HG03575 (cell line): ENCODE measurements around the gene LMO3.
"Not testable (repeated sequence)": the region's sequence is repeated elsewhere in the genome, so short reads cannot be mapped to it uniquely, and the experiment has no call there.

Source experiments
- ATAC-seq: cut with Tn5 transposase; IDR thresholded peaks from one replicate; pipeline ENCODE4 v1.9.1; 2021; ENCODE audit not compliant: unreplicated experiment, insufficient number of reproducible peaks, low FRiP score; ENCODE audit errors: extremely low read depth

Gene LMO3

GRCh38 chr12:16562435-16562834 lies 43.5 kb downstream of the LMO3 start:
- no peak for ATAC-seq

DNA sequence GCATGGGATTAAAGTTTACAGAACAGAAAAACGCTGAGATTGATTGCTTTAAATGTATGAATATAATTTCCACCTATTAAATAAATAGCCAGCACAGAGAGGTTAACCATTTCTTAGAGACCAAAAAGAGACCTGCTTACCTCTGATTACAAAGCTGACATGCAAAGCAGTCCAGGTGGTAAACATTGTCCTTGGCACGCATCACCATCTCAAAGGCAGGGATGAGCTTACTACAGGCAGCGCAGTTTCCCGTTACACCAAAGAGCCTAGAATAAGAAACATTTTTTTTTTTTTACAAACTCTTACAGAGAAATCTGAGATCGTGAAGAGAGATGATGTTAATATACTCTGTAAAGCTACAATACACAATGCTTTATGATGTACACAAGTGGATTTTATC lies 45.7 kb downstream of the LMO3 start:
- no peak for ATAC-seq

GRCh38 chr12:16555630-16556029 lies 50.3 kb downstream of the LMO3 start:
- ATAC-seq, result no peak

DNA sequence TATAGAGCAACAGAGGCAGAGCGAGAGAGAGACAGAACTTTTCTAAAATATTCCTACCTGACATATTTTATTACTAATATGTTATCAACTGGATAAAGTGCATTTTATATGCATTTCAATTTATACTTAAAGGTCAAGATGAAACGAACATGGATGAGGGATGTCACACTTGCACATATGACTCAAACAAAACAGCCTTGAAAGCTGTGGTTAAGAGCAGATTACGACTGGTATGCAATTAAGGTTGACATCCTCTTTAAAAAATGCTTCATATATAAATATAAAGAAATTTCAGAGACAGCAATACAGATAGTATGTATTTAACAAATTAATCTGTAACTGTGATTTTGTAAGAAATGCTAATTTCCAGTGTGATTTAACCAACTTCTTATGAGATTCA lies 52.5 kb downstream of the LMO3 start:
- ATAC-seq, result no peak

GRCh38 chr12:16552301-16552700 lies 53.7 kb downstream of the LMO3 start:
- no peak for ATAC-seq

DNA sequence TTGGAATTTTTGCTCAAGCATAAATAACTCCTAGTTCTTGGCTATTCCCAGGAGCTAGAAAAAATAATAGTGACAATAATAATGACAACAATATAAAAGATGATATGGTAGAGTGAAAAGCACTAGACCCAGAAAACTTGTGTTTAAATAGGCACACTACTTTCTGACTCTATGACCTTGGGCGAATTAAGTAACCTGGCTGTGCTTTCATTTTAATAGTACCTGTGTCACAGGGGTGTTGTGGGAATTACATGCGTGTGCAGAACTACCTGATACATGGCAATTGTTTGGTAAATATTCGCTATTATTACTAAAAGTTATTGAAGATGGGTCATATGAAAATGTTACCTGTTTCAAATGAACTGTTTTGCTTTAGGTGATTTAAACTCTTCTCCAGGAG lies 60.1 kb downstream of the LMO3 start:
- ATAC-seq, result no peak

- no peak for ATAC-seq
These were observed 63.4 kb downstream of the LMO3 start for GRCh38 chr12:16542586-16542985.

GRCh38 chr12:16537652-16538051 lies 68.3 kb downstream of the LMO3 start:
- not testable (repeated sequence) for ATAC-seq

GRCh38 chr12:16531621-16532020 lies 74.3 kb downstream of the LMO3 start:
- ATAC-seq, result no peak

- ATAC-seq, result no peak
These were observed 75.6 kb downstream of the LMO3 start for GRCh38 chr12:16530268-16530850.

GRCh38 chr12:16526693-16527092 lies 79.3 kb downstream of the LMO3 start:
- ATAC-seq, result no peak

GRCh38 chr12:16524378-16524777 lies 81.6 kb downstream of the LMO3 start:
- ATAC-seq, result no peak

DNA sequence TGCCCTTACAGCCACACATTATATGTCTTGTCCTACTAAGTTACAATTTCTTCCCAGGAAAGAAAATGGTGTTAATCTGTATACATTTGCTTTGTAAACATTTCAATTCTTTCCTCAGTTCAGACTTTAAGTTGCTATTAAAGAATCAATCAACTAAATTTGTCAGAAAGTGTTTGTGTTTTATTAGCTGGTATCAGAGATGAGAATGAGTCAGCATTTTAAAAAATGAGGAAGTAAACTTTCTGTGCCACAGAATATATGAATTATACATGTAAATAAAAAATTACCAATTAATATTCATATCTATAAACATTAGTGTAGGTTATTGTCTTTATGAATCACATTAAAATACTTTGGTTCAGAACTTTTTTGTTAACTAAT lies 82.0 kb downstream of the LMO3 start:
- no peak for ATAC-seq

GRCh38 chr12:16523284-16523950 lies 82.5 kb downstream of the LMO3 start:
- no peak for ATAC-seq

- ATAC-seq, result no peak
These were observed 85.6 kb downstream of the LMO3 start for GRCh38 chr12:16520328-16520727.

- no peak for ATAC-seq
These were observed 90.3 kb downstream of the LMO3 start for GRCh38 chr12:16515666-16516065.

DNA sequence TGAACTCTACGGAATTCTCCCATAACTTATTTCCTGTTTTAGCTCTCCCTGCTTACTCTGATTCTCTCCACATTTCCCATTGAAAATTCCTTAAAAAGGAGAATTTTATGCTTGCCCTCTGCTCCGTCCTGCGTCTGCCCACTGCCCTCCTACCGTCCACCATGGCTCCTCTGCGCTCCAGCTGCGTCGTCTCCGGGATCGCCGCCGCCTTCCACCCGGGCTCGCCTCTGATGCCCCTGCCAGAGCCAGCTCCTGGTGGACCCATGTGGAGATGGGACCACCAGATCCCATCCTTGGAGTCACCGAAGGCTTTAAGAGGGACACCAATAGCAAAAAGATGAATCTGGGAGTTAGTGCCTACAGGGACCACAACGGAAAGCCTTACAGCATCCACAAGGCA lies 92.7 kb downstream of the LMO3 start:
- ATAC-seq, result no peak

DNA sequence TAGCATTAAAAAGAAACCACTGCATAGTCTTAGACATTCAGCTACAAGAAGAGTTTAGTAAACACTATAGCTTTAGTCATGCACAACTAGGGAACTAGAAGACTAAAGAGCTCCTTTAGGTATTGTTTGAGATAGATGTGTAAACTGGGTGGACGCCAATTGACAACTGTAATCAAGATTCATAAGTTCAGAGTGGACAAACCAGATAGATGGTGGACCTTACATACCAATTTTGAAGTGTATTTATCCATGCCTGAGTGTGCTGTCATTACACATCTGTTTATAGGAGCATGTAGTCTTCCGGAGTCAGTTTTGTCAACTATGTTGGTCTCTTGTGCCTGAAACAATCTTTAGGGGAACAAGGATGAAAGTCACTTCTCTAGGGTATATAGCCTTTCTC lies 96.6 kb downstream of the LMO3 start:
- ATAC-seq, result no peak

- ATAC-seq, result no peak
These were observed 99.6 kb downstream of the LMO3 start for GRCh38 chr12:16506394-16506793.

DNA sequence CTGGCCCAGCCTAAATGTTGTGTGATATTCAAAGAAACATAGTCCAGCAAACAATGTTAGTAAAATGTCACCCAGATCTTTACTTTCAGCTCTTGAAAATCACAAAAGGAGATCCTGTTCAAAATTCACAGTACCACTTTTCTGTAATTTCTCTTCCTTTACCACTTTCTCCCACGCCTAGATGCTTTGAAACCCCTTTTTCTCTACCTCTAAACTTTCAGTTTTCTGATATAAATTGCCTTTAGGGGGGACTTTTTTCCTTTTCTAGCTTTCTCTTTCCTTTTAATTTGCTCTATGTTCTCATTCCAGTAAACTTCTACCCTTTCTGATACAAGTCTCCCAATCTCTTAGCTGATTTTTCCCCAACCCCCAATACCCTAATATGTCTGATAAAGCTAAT lies 101.8 kb downstream of the LMO3 start:
- no peak for ATAC-seq

GRCh38 chr12:16499611-16500010 lies 106.4 kb downstream of the LMO3 start:
- no peak for ATAC-seq
